ENCODE data around the gene LSM14B.
"Not testable (repeated sequence)": the region's sequence is repeated elsewhere in the genome, so short reads cannot be mapped to it uniquely, and the experiment has no call there.

LSM14B gene

GRCh38 chr20:62121776-62122653 lies at the start of gene LSM14B:
TSS of gene LSM14B (plus strand) at chr20:62122475. CDS start at chr20:62122667, 192 bp downstream.
- peak; percentile 97 for DNase-seq

- no peak for DNase-seq
These were observed 49.0 kb upstream of the LSM14B start for GRCh38 chr20:62073323-62073722.

GRCh38 chr20:62079166-62079565 lies 43.1 kb upstream of the LSM14B start:
- no peak for DNase-seq

- no peak for DNase-seq
These were observed 41.9 kb upstream of the LSM14B start for GRCh38 chr20:62080249-62080990.

- DNase-seq = no peak
These were observed 39.0 kb upstream of the LSM14B start for GRCh38 chr20:62083312-62083711.

- DNase-seq = not testable (repeated sequence)
These were observed 38.1 kb upstream of the LSM14B start for GRCh38 chr20:62084224-62084623.

GRCh38 chr20:62085206-62085605 lies 37.1 kb upstream of the LSM14B start:
- DNase-seq = no peak

- no peak for DNase-seq
These were observed 35.0 kb upstream of the LSM14B start for GRCh38 chr20:62087227-62087626.

GRCh38 chr20:62087632-62088031 lies 34.6 kb upstream of the LSM14B start:
- DNase-seq = no peak

- DNase-seq = no peak
These were observed 33.8 kb upstream of the LSM14B start for GRCh38 chr20:62088258-62089127.

GRCh38 chr20:62089393-62089792 lies 32.9 kb upstream of the LSM14B start:
- no peak for DNase-seq

- DNase-seq = no peak
These were observed 25.6 kb upstream of the LSM14B start for GRCh38 chr20:62096421-62097380.

- DNase-seq = no peak
These were observed 24.3 kb upstream of the LSM14B start for GRCh38 chr20:62097881-62098407.

- no peak for DNase-seq
These were observed 21.2 kb upstream of the LSM14B start for GRCh38 chr20:62101078-62101477.

- DNase-seq = no peak
These were observed 18.6 kb upstream of the LSM14B start for GRCh38 chr20:62103508-62104233.

- no peak for DNase-seq
These were observed 18.0 kb upstream of the LSM14B start for GRCh38 chr20:62104234-62104789.

GRCh38 chr20:62104791-62105345 lies 17.4 kb upstream of the LSM14B start:
- no peak for DNase-seq

GRCh38 chr20:62105592-62105991 lies 16.7 kb upstream of the LSM14B start:
- DNase-seq = no peak

- no peak for DNase-seq
These were observed 11.1 kb upstream of the LSM14B start for GRCh38 chr20:62111148-62111547.

- DNase-seq = no peak
These were observed 9.9 kb upstream of the LSM14B start for GRCh38 chr20:62112368-62112767.
